DOHH2 (cell line): ENCODE data around the gene ENOX1.

Experiments
- H3F3A ChIP-seq: fragments of 200-600 bp; sonication (generic), shearing (Covaris generic); 2 replicates; pipeline ENCODE4 v1.6.0; 2016; ENCODE audit warnings: antibody characterized with exemption, mild to moderate bottlenecking; ENCODE audit not compliant: control insufficient read depth, insufficient read depth
- H3K27ac ChIP-seq: fragments of 200-600 bp; sonication (generic); 2 replicates; pipeline ENCODE4 v1.5.1; 2014; ENCODE audit warnings: low read depth, mild to moderate bottlenecking, low read length, moderate library complexity
- H3K27me3 ChIP-seq: fragments of 200-600 bp; sonication (generic); 2 replicates; pipeline ENCODE4 v1.6.1; 2014; ENCODE audit warnings: mild to moderate bottlenecking, low read length, mixed read lengths; ENCODE audit not compliant: control insufficient read depth
- H3K36me3 ChIP-seq: fragments of 200-600 bp; sonication (generic); 2 replicates; pipeline ENCODE4 v1.6.1; 2014; ENCODE audit warnings: mild to moderate bottlenecking, low read length, moderate library complexity, mixed read lengths; ENCODE audit not compliant: control insufficient read depth
- H3K4me1 ChIP-seq: fragments of 200-600 bp; sonication (generic); 2 replicates; pipeline ENCODE4 v1.6.1; 2014; ENCODE audit warnings: mild to moderate bottlenecking, low read length, mixed read lengths; ENCODE audit not compliant: control insufficient read depth
- H3K4me2 ChIP-seq: fragments of 200-600 bp; sonication (generic); 2 replicates; pipeline ENCODE4 v1.6.0; 2014; ENCODE audit warnings: mild to moderate bottlenecking, low read length, moderate library complexity
- H3K4me3 ChIP-seq: fragments of 200-600 bp; sonication (generic); 2 replicates; pipeline ENCODE4 v1.5.1; 2014; ENCODE audit warnings: mild to moderate bottlenecking, low read length, mixed read lengths
- H3K79me2 ChIP-seq: fragments of 200-600 bp; sonication (generic); 2 replicates; pipeline ENCODE4 v1.6.1; 2014; ENCODE audit warnings: mild to moderate bottlenecking, low read length, mixed read lengths; ENCODE audit not compliant: control insufficient read depth
- H3K9me2 ChIP-seq: fragments of 200-600 bp; sonication (generic); replicated peaks from 2 replicates; pipeline ENCODE4 v1.6.1; 2014; ENCODE audit warnings: mild to moderate bottlenecking, low read length, mixed read lengths; ENCODE audit not compliant: control insufficient read depth
- H3K9me3 ChIP-seq: fragments of 200-600 bp; sonication (generic); 2 replicates; pipeline ENCODE4 v1.6.1; 2014; ENCODE audit warnings: antibody characterized with exemption, low read length, mixed read lengths; ENCODE audit not compliant: control insufficient read depth, insufficient read depth
- H4K20me1 ChIP-seq: fragments of 200-600 bp; sonication (generic); 2 replicates; pipeline ENCODE4 v1.6.0; 2014; ENCODE audit warnings: low read depth, mild to moderate bottlenecking, antibody characterized with exemption, low read length, moderate library complexity; ENCODE audit not compliant: control insufficient read depth, insufficient read depth
- CTCF ChIP-seq: fragments of 200-600 bp; sonication (generic); IDR thresholded peaks from one replicate; pipeline ENCODE4 v1.5.1; 2014; ENCODE audit warnings: antibody characterized with exemption, mild to moderate bottlenecking, low read depth, low read length; ENCODE audit not compliant: poor library complexity, severe bottlenecking
- EZH2phosphoT487 ChIP-seq: fragments of 200-600 bp; sonication (generic); IDR thresholded peaks from 2 replicates; pipeline ENCODE4 v1.6.1; 2017; ENCODE audit warnings: borderline replicate concordance, mild to moderate bottlenecking, antibody characterized with exemption, low read length, moderate library complexity, mixed read lengths

Gene ENOX1

GRCh38 chr13:43815204-43815603 is 28.4 kb upstream of the ENOX1 start:
- Histone ChIP-seq H3K9me3 (no peaks in the 10 kb centered on the region), H3K27me3 (no peaks in the 10 kb centered on the region), H3K4me2 (no peak overlapping the region), H3K4me1 (no peaks in the 10 kb centered on the region), H3K36me3 (no peaks in the 10 kb centered on the region), H3K79me2 (no peaks in the 10 kb centered on the region), H3K9me2 (no peaks in the 10 kb centered on the region), H3K27ac (no peak overlapping the region), H3F3A (no peaks in the 10 kb centered on the region), H3K4me3 (no peak overlapping the region), H4K20me1 (no peaks in the 10 kb centered on the region)
- TF ChIP-seq CTCF (no peak), EZH2phosphoT487 (no peak)

DNA sequence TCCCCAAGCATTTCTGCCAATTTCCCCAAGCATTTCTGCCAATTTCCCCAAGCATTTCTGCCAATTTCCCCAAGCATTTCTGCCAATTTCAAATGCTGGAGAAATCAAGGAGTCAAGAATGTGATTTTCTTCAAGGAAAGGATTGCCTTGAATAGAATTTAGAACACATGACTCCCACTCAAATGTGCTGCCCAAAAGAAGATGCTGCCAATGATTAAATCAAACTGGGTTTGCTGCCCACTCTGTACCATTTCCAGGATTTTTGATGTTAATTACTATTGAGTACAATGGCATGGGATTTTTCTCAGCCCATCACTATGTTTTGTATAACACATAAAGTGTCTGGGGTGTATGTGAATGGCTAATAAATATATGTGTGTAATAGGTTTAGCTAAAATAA is 21.9 kb upstream of the ENOX1 start:
- Histone ChIP-seq H3K4me2 (no peak overlapping the region), H3K27ac (no peak overlapping the region), H3K4me3 (no peak overlapping the region), H3K36me3 (no peaks in the 10 kb centered on the region), H3K4me1 (no peaks in the 10 kb centered on the region), H3K79me2 (no peaks in the 10 kb centered on the region), H3K9me3 (no peaks in the 10 kb centered on the region), H3K9me2 (no peaks in the 10 kb centered on the region), H3F3A (no peaks in the 10 kb centered on the region), H3K27me3 (peaks cover 8% of the 10 kb centered on the region; the same call in 1 of the 2 replicates), H4K20me1 (no peaks in the 10 kb centered on the region)
- TF ChIP-seq CTCF (no peak), EZH2phosphoT487 (no peak)

GRCh38 chr13:43805681-43806128 is 18.9 kb upstream of the ENOX1 start:
- Histone ChIP-seq H3K79me2 (no peaks in the 10 kb centered on the region), H3K4me2 (no peak overlapping the region), H4K20me1 (no peaks in the 10 kb centered on the region), H3K27me3 (peaks cover 8% of the 10 kb centered on the region; the same call in 1 of the 2 replicates), H3K4me3 (no peak overlapping the region), H3K9me2 (no peaks in the 10 kb centered on the region), H3K9me3 (no peaks in the 10 kb centered on the region), H3K36me3 (no peaks in the 10 kb centered on the region), H3K27ac (no peak overlapping the region), H3F3A (no peaks in the 10 kb centered on the region), H3K4me1 (no peaks in the 10 kb centered on the region)
- no peak for TF ChIP-seq CTCF
- TF ChIP-seq EZH2phosphoT487 = no peak
